Endothelial cell of umbilical vein (primary cell): ENCODE measurements around the gene SLC6A18.

Experiments
- CTCF ChIP-seq, 2 donors: IDR thresholded peaks; 1 replicate in 1 of 2; 2 replicates in 1 of 2; pipeline ENCODE4 v1.5.1; 2011; ENCODE audit warnings: low read length in 2 of 2, mild to moderate bottlenecking in 2 of 2, moderate library complexity in 2 of 2, control low read depth in 1 of 2, inconsistent platforms in 1 of 2, low read depth in 1 of 2; ENCODE audit not compliant: insufficient read depth in 1 of 2; ENCODE audit errors: extremely low read depth in 1 of 2
- EZH2 ChIP-seq: IDR thresholded peaks from 2 replicates; pipeline ENCODE4 v1.6.1; 2012; ENCODE audit warnings: borderline replicate concordance, low read depth, mild to moderate bottlenecking, moderate library complexity, low read length, inconsistent platforms; ENCODE audit not compliant: severe bottlenecking
- POLR2A ChIP-seq: IDR thresholded peaks from 2 replicates; pipeline ENCODE4 v1.6.1; 2012; ENCODE audit warnings: low read depth, mild to moderate bottlenecking, control low read depth, low read length
- POLR2AphosphoS5 ChIP-seq: IDR thresholded peaks from 2 replicates; pipeline ENCODE4 v1.6.1; 2012; ENCODE audit warnings: low read depth, mild to moderate bottlenecking, control low read depth, low read length, moderate library complexity; ENCODE audit not compliant: insufficient read depth

GRCh38 chr5:1199340-1199648 is 25.9 kb upstream of the SLC6A18 start:
- TF ChIP-seq POLR2AphosphoS5 (no peak), CTCF (IDR thresholded peaks at IDR 0.05; ENCODE audit: extremely low read depth in 1 of 2, insufficient read depth in 1 of 2, low read depth in 1 of 2, low read length in 2 of 2) (no peak), POLR2A (no peak), EZH2 (no peak)
